Measurements from ENCODE around the gene PEX5L. TPM values are rescaled to one million over a fixed set of nuclear protein-coding genes. Genes with fewer than 3 reads are reported as not detected.

PEX5L gene
- total RNA-seq, 6 experiments from 2014 or later, result not detected

GRCh38 chr3:179880868-179881267 is 155.9 kb downstream of the PEX5L start:
- H3K4me3 ChIP-seq, result no peak overlapping the region
- no peak for DNase-seq
- intact Hi-C loops (cut with DNase I), result no loop called here
- no peak for ATAC-seq
- TF ChIP-seq POLR2A (IDR thresholded peaks at IDR 0.05) (no peak), CTCF (IDR thresholded peaks at IDR 0.05) (no peak)
- H3K36me3 ChIP-seq, result no peaks in the 10 kb centered on the region
- no peaks in the 10 kb centered on the region for H3K27me3 ChIP-seq
- WGBS (ENCODE audit: insufficient coverage, low coverage, low lambda C conversion rate, missing lambda C conversion rate), result 36% methylated on average over 4 of the region's 4 CpGs
- no peak overlapping the region for H3K27ac ChIP-seq
- H3K4me1 ChIP-seq, result no peaks in the 10 kb centered on the region
- no peaks in the 10 kb centered on the region for H3K9me3 ChIP-seq

- H3K36me3 ChIP-seq, result no peaks in the 10 kb centered on the region
- H3K27ac ChIP-seq, result no peak overlapping the region
- no peaks in the 10 kb centered on the region for H3K27me3 ChIP-seq
- H3K4me3 ChIP-seq, result no peak overlapping the region
- no peak for DNase-seq
- no peak for ATAC-seq
- TF ChIP-seq POLR2A (IDR thresholded peaks at IDR 0.05), result no peak
- TF ChIP-seq CTCF (IDR thresholded peaks at IDR 0.05), result no peak
- H3K4me1 ChIP-seq, result no peaks in the 10 kb centered on the region
- intact Hi-C loops (cut with DNase I), result no loop called here
- 53% methylated on average over 3 of the region's 3 CpGs for WGBS (ENCODE audit: insufficient coverage, low coverage, low lambda C conversion rate, missing lambda C conversion rate)
- H3K9me3 ChIP-seq, result no peaks in the 10 kb centered on the region
These were observed 160.3 kb downstream of the PEX5L start for GRCh38 chr3:179876440-179876839.

GRCh38 chr3:179872842-179873241 is 163.9 kb downstream of the PEX5L start:
- Histone ChIP-seq H3K27ac (no peak overlapping the region), H3K27me3 (no peaks in the 10 kb centered on the region), H3K4me3 (no peak overlapping the region), H3K9me3 (no peaks in the 10 kb centered on the region), H3K4me1 (no peaks in the 10 kb centered on the region), H3K36me3 (no peaks in the 10 kb centered on the region)
- intact Hi-C loops (cut with DNase I), result no loop called here
- TF ChIP-seq CTCF (IDR thresholded peaks at IDR 0.05) (no peak), POLR2A (IDR thresholded peaks at IDR 0.05) (no peak)
- DNase-seq (no peak), ATAC-seq (no peak)
- 32% methylated on average over 5 of the region's 5 CpGs for WGBS (ENCODE audit: insufficient coverage, low coverage, low lambda C conversion rate, missing lambda C conversion rate)

- intact Hi-C loops (cut with DNase I), result no loop called here
- no peak for DNase-seq
- no peak overlapping the region for H3K27ac ChIP-seq
- no peaks in the 10 kb centered on the region for H3K27me3 ChIP-seq
- H3K4me3 ChIP-seq, result no peak overlapping the region
- no peaks in the 10 kb centered on the region for H3K9me3 ChIP-seq
- no peaks in the 10 kb centered on the region for H3K4me1 ChIP-seq
- no peak for ATAC-seq
- H3K36me3 ChIP-seq, result no peaks in the 10 kb centered on the region
- TF ChIP-seq CTCF (IDR thresholded peaks at IDR 0.05) (no peak), POLR2A (IDR thresholded peaks at IDR 0.05) (no peak)
- 37% methylated on average over 4 of the region's 4 CpGs for WGBS (ENCODE audit: insufficient coverage, low coverage, low lambda C conversion rate, missing lambda C conversion rate)
These were observed 165.0 kb downstream of the PEX5L start for GRCh38 chr3:179871782-179872181.

- WGBS (ENCODE audit: insufficient coverage, low coverage, low lambda C conversion rate, missing lambda C conversion rate), result 30% methylated on average over 5 of the region's 5 CpGs
- DNase-seq, result no peak
- TF ChIP-seq POLR2A (IDR thresholded peaks at IDR 0.05) (no peak), CTCF (IDR thresholded peaks at IDR 0.05) (no peak)
- H3K27ac ChIP-seq, result no peak overlapping the region
- no peaks in the 10 kb centered on the region for H3K9me3 ChIP-seq
- intact Hi-C loops (cut with DNase I), result no loop called here
- no peaks in the 10 kb centered on the region for H3K27me3 ChIP-seq
- no peak overlapping the region for H3K4me3 ChIP-seq
- no peaks in the 10 kb centered on the region for H3K4me1 ChIP-seq
- H3K36me3 ChIP-seq, result no peaks in the 10 kb centered on the region
- no peak for ATAC-seq
These were observed 168.0 kb downstream of the PEX5L start for GRCh38 chr3:179868715-179869114.
